GM19238 (cell line): ENCODE measurements around the gene SPIN2A.
"Not testable (repeated sequence)": the region's sequence is repeated elsewhere in the genome, so short reads cannot be mapped to it uniquely, and the experiment has no call there.

Experiments
- DNase-seq: peaks from one replicate; pipeline ENCODE4 v3.0.0; 2011; ENCODE audit warnings: low spot score; ENCODE audit not compliant: insufficient read length

The SPIN2A gene

DNA sequence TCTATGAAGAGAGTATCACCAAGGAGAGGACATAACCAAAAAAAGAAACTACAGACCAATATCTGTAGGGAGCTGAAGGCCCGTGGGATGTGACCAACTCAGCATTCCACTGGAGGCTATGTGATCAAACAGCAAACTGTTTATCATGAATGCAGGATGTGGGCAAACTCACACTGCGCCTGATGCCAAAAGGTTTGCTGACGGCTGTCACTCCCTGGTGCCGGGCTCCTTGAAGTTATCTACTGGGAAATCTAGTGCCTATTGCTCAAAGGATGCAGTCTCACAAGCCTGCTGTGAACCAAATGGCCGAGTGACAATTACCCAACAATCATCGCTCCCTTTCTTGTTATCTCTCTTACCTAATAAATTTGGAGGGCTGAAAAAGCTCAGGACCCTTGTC, 34.3 kb downstream of the SPIN2A start:
- not testable (repeated sequence) for DNase-seq
